HK-2 (cell line): ENCODE results near the gene PRAMEF18.
"Not testable (repeated sequence)": the region's sequence is repeated elsewhere in the genome, so short reads cannot be mapped to it uniquely, and the experiment has no call there.

Source experiments
- DNase-seq: peaks from one replicate; pipeline ENCODE4 v3.0.0-alpha.2; 2018; ENCODE audit not compliant: unreplicated experiment

The PRAMEF18 gene

GRCh38 chr1:13225675-13226204 is at the start of gene PRAMEF18:
TSS of gene PRAMEF18 (minus strand) at chr1:13226154. CDS start at chr1:13226106, 48 bp downstream.
- not testable (repeated sequence) for DNase-seq

GRCh38 chr1:13265124-13265523 is 39.2 kb upstream of the PRAMEF18 start:
- not testable (repeated sequence) for DNase-seq

- DNase-seq: not testable (repeated sequence)
Measured at GRCh38 chr1:13253898-13254297, 27.9 kb upstream of the PRAMEF18 start, which contains the start of gene PRAMEF5. TSS of gene PRAMEF5 (plus strand) at chr1:13254198. CDS start at chr1:13259269, 5,071 bp downstream.

GRCh38 chr1:13247122-13247521 is 21.2 kb upstream of the PRAMEF18 start:
- not testable (repeated sequence) for DNase-seq

- DNase-seq: not testable (repeated sequence)
Measured at GRCh38 chr1:13246554-13246871, 20.6 kb upstream of the PRAMEF18 start.

- DNase-seq: not testable (repeated sequence)
Measured at GRCh38 chr1:13245841-13246553, 20.0 kb upstream of the PRAMEF18 start.

- DNase-seq: not testable (repeated sequence)
Measured at GRCh38 chr1:13243536-13244263, 17.7 kb upstream of the PRAMEF18 start.

- not testable (repeated sequence) for DNase-seq
Measured at GRCh38 chr1:13239633-13240032, 13.7 kb upstream of the PRAMEF18 start.

- not testable (repeated sequence) for DNase-seq
Measured at GRCh38 chr1:13237572-13237971, 11.6 kb upstream of the PRAMEF18 start.

- DNase-seq: not testable (repeated sequence)
Measured at GRCh38 chr1:13234057-13234456, 8.1 kb upstream of the PRAMEF18 start.

- DNase-seq: not testable (repeated sequence)
Measured at GRCh38 chr1:13232056-13232455, 6.1 kb upstream of the PRAMEF18 start.

GRCh38 chr1:13231061-13231750 is 5.3 kb upstream of the PRAMEF18 start:
- not testable (repeated sequence) for DNase-seq

GRCh38 chr1:13230601-13231000 is 4.6 kb upstream of the PRAMEF18 start:
- not testable (repeated sequence) for DNase-seq

- not testable (repeated sequence) for DNase-seq
Measured at GRCh38 chr1:13230096-13230495, 4.1 kb upstream of the PRAMEF18 start.

GRCh38 chr1:13228343-13228781 is 2.4 kb upstream of the PRAMEF18 start:
- no peak for DNase-seq

- DNase-seq: not testable (repeated sequence)
Measured at GRCh38 chr1:13227271-13228055, 1.5 kb upstream of the PRAMEF18 start.

- no peak for DNase-seq
Measured at GRCh38 chr1:13224480-13225060, 1.4 kb downstream of the PRAMEF18 start.

- DNase-seq: not testable (repeated sequence)
Measured at GRCh38 chr1:13222788-13223187, 3.2 kb downstream of the PRAMEF18 start.

GRCh38 chr1:13219203-13219602 is 6.8 kb downstream of the PRAMEF18 start:
- DNase-seq: not testable (repeated sequence)

GRCh38 chr1:13216619-13217018 is 9.3 kb downstream of the PRAMEF18 start:
- DNase-seq: not testable (repeated sequence)

GRCh38 chr1:13208712-13209111 is 17.2 kb downstream of the PRAMEF18 start:
- not testable (repeated sequence) for DNase-seq
